Colonic mucosa (tissue), 4 donors: ENCODE measurements around the gene KHDC1L. TPM values are rescaled to one million over a fixed set of nuclear protein-coding genes. Genes with fewer than 3 reads are reported as not detected.
"Not testable (repeated sequence)": the region's sequence is repeated elsewhere in the genome, so short reads cannot be mapped to it uniquely, and the experiment has no call there.

Source experiments
- DNase-seq: peaks from one replicate; pipeline ENCODE4 v3.0.0-alpha.2; 2020
- H3K27ac ChIP-seq: fragments of 200-600 bp; one replicate; pipeline ENCODE4 v1.8.0; 2021
- H3K27me3 ChIP-seq: fragments of 200-600 bp; one replicate; pipeline ENCODE4 v1.8.0; 2021
- H3K36me3 ChIP-seq: fragments of 200-600 bp; one replicate; pipeline ENCODE4 v1.8.0; 2021
- H3K4me1 ChIP-seq: fragments of 200-600 bp; one replicate; pipeline ENCODE4 v1.8.0; 2021; ENCODE audit warnings: mild to moderate bottlenecking
- H3K4me3 ChIP-seq: fragments of 200-600 bp; one replicate; pipeline ENCODE4 v1.8.0; 2021
- H3K9ac ChIP-seq, 2 donors: one replicate each; pipeline ENCODE4 v1.7.0; 2013; ENCODE audit warnings: control low read depth in 2 of 2, low read depth in 2 of 2, low read length in 2 of 2
- H3K9me3 ChIP-seq: fragments of 200-600 bp; one replicate; pipeline ENCODE4 v1.8.0; 2021
- intact Hi-C: fragments of 100-400 bp; cut with DNase I; formaldehyde crosslinking; loops from one replicate; pipeline ENCODE4 v1.14.1; 2022
- total RNA-seq, 2 donors: library from RNA; stranded (reverse); fragmentation: NEBNext Ultra II Directional in 1 of 2; extraction: Animal tissue kit (Norgen Biotek cat#: 25700) in 1 of 2; gene quantifications; one replicate each; pipeline ENCODE4 v1.2.1, GENCODE V29; 2021
- TF ChIP-seq, protein P1 (sequence below): fragments of 200-600 bp; IDR thresholded peaks from one replicate; pipeline ENCODE4 v1.8.0; 2022; ENCODE audit warnings: antibody characterized with exemption, mild to moderate bottlenecking
- donor health status: healthy.
- donor health status: DM: no; HTN: no; CAD: no.
- donor health status: DM: no; HTN: no; CAD: no.

Gene KHDC1L
- total RNA-seq, 2 donors from 2014 or later, result not detected

GRCh38 chr6:73258721-73259120 is 33.4 kb upstream of the KHDC1L start:
- no peak overlapping the region for H3K27ac ChIP-seq
- TF ChIP-seq, protein P1, sequence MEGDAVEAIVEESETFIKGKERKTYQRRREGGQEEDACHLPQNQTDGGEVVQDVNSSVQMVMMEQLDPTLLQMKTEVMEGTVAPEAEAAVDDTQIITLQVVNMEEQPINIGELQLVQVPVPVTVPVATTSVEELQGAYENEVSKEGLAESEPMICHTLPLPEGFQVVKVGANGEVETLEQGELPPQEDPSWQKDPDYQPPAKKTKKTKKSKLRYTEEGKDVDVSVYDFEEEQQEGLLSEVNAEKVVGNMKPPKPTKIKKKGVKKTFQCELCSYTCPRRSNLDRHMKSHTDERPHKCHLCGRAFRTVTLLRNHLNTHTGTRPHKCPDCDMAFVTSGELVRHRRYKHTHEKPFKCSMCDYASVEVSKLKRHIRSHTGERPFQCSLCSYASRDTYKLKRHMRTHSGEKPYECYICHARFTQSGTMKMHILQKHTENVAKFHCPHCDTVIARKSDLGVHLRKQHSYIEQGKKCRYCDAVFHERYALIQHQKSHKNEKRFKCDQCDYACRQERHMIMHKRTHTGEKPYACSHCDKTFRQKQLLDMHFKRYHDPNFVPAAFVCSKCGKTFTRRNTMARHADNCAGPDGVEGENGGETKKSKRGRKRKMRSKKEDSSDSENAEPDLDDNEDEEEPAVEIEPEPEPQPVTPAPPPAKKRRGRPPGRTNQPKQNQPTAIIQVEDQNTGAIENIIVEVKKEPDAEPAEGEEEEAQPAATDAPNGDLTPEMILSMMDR, result no peak
- no peaks in the 10 kb centered on the region for H3K27me3 ChIP-seq
- no peaks in the 10 kb centered on the region for H3K36me3 ChIP-seq
- intact Hi-C loops, result no loop called here
- H3K9me3 ChIP-seq, result no peaks in the 10 kb centered on the region
- no peaks in the 10 kb centered on the region for H3K4me1 ChIP-seq
- no peak for DNase-seq
- H3K9ac ChIP-seq, result no peak overlapping the region
- no peak overlapping the region for H3K4me3 ChIP-seq

- H3K4me3 ChIP-seq, H3K9ac ChIP-seq, H3K9me3 ChIP-seq, H3K27ac ChIP-seq, intact Hi-C loops, H3K27me3 ChIP-seq, DNase-seq, H3K4me1 ChIP-seq, H3K36me3 ChIP-seq: not testable (repeated sequence)
These were observed 29.0 kb upstream of the KHDC1L start for GRCh38 chr6:73254323-73254722.

DNA sequence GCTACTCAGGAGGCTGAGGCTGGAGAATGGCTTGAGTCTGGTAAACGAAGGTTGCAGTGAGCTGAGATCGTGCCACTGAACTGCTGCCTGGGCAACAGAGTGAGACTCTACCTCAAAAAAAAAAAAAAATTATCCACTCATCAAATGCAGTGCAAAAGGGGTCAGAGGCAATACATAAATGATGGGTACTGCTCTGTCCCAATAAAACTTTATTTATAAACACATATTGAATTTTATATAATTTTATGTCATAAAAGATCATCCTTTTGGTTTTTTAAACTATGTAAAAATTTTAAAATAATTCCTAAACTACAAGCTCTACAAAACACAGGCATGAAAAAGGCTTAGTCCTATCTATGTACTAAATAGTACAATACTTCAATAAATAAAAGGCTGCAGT is 27.4 kb upstream of the KHDC1L start:
- no peak overlapping the region for H3K27ac ChIP-seq
- no peaks in the 10 kb centered on the region for H3K36me3 ChIP-seq
- no peaks in the 10 kb centered on the region for H3K4me1 ChIP-seq
- TF ChIP-seq, protein P1, result no peak
- H3K9ac ChIP-seq, result no peak overlapping the region
- DNase-seq, result no peak
- no peaks in the 10 kb centered on the region for H3K9me3 ChIP-seq
- intact Hi-C loops, result no loop called here
- no peaks in the 10 kb centered on the region for H3K27me3 ChIP-seq
- H3K4me3 ChIP-seq, result no peak overlapping the region

- DNase-seq, result no peak
- Histone ChIP-seq H3K4me1 (no peaks in the 10 kb centered on the region), H3K4me3 (no peak overlapping the region), H3K27me3 (no peaks in the 10 kb centered on the region), H3K9ac (no peak overlapping the region), H3K36me3 (no peaks in the 10 kb centered on the region), H3K9me3 (no peaks in the 10 kb centered on the region), H3K27ac (no peak overlapping the region)
- intact Hi-C loops, result no loop called here
- TF ChIP-seq, protein P1, result no peak
These were observed 24.7 kb upstream of the KHDC1L start for GRCh38 chr6:73250016-73250415.

DNA sequence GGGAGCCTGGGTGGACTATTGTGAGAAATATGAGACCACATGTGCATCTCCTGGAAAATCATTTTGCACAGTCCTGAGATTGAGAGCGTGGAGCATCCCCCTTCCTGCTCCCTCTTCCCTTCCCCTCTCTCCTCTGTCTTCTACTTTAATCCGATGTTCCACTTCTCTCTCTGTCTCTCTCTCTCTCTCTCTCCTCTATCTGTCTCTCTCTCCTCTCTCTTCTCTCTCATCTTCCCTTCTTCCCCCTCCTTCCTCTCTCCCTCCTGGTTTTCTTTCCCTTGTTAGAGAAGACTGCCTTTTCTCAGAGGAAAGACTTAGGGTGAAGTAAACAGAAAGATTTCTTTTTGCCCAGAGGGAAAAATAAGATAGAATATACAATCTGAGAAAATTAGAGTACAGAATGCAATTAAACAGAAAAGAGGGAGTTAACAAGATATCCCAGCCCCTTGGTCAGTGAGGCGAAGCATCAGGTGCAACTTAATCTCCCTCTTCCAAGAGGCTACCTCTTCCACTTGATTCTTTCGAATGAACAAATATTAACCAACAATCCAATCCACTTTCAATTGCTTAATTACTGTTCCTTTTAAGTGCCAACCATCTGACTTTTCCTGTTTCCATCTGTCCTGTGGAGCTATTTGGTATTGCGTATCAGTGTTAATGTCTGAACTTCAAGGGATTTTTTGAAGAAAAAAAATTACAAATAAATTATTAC is 23.1 kb upstream of the KHDC1L start:
- DNase-seq, result no peak

DNA sequence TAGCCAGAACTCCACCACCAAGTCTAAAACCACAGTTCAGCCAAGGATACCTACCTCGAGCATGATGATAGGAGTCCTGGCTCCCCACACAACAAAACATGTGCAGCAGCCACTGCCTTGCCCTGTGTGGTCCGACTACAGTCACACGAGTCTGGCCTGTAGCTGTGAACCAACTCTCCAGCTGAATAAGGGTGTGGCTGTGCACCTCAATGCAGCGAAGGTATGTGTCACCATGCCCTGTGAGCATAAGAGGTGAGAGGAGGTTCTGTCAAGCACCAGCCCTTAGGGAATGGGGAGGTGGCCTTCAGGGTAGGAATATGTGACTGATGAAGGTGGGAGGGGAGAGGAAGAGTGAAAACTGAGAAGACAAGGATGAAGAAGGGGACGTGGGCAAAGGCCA is 16.7 kb upstream of the KHDC1L start:
- H3K4me3 ChIP-seq, result no peak overlapping the region
- TF ChIP-seq, protein P1, result no peak
- H3K36me3 ChIP-seq, result no peaks in the 10 kb centered on the region
- H3K9ac ChIP-seq, result no peak overlapping the region
- no peak overlapping the region for H3K27ac ChIP-seq
- intact Hi-C loops, result no loop called here
- DNase-seq, result no peak
- no peaks in the 10 kb centered on the region for H3K27me3 ChIP-seq
- H3K4me1 ChIP-seq, result no peaks in the 10 kb centered on the region
- no peaks in the 10 kb centered on the region for H3K9me3 ChIP-seq

More for the DNA sequence above, 23.1 kb upstream of the KHDC1L start:
- intact Hi-C loops, result no loop called here
- Histone ChIP-seq H3K36me3 (no peaks in the 10 kb centered on the region), H3K27me3 (no peaks in the 10 kb centered on the region), H3K9ac (no peak overlapping the region), H3K27ac (no peak overlapping the region), H3K4me3 (no peak overlapping the region), H3K9me3 (no peaks in the 10 kb centered on the region), H3K4me1 (no peaks in the 10 kb centered on the region)
- TF ChIP-seq, protein P1, result no peak
